Measurements from ENCODE around the gene MGA.
A peak's percentile ranks its signal among the peaks of the same experiment; 100 is the strongest.
"Not testable (repeated sequence)": the region's sequence is repeated elsewhere in the genome, so short reads cannot be mapped to it uniquely, and the experiment has no call there.

MGA gene

GRCh38 chr15:41727143-41727542 is 66.9 kb downstream of the MGA start:
- no peak for DNase-seq

- DNase-seq = not testable (repeated sequence)
Measured at GRCh38 chr15:41728061-41728460, 67.9 kb downstream of the MGA start.

GRCh38 chr15:41730543-41730942 is 70.3 kb downstream of the MGA start:
- no peak for DNase-seq

- DNase-seq = no peak
Measured at GRCh38 chr15:41732483-41732882, 72.3 kb downstream of the MGA start.

- DNase-seq = no peak
Measured at GRCh38 chr15:41734079-41734478, 73.9 kb downstream of the MGA start.

GRCh38 chr15:41735046-41735445 is 74.8 kb downstream of the MGA start:
- DNase-seq = no peak

- not testable (repeated sequence) for DNase-seq
Measured at GRCh38 chr15:41735492-41735891, 75.3 kb downstream of the MGA start.

GRCh38 chr15:41746802-41747201 is 86.6 kb downstream of the MGA start:
- DNase-seq = no peak

GRCh38 chr15:41756198-41756597 is 96.0 kb downstream of the MGA start:
- DNase-seq = no peak

- peak; percentile 1 for DNase-seq
Measured at GRCh38 chr15:41772720-41773331, 112.6 kb downstream of the MGA start.

GRCh38 chr15:41773332-41773728 is 113.1 kb downstream of the MGA start:
- no peak for DNase-seq

- no peak for DNase-seq
Measured at GRCh38 chr15:41773729-41774061, 113.5 kb downstream of the MGA start.

- DNase-seq = peak; percentile 77
Measured at GRCh38 chr15:41774062-41774881, 114.1 kb downstream of the MGA start, which contains the start of gene MAPKBP1. Gene MAPKBP1, plus strand, starts transcription at chr15:41774484. Its CDS starts 792 bp downstream, at chr15:41775276.

GRCh38 chr15:41774882-41775417 is 114.7 kb downstream of the MGA start:
- no peak for DNase-seq

GRCh38 chr15:41775651-41776050 is 115.4 kb downstream of the MGA start:
- DNase-seq = peak; percentile 16

- DNase-seq = peak; percentile 4
Measured at GRCh38 chr15:41777421-41777973, 117.3 kb downstream of the MGA start.

GRCh38 chr15:41778521-41778920 is 118.3 kb downstream of the MGA start:
- no peak for DNase-seq

- DNase-seq = no peak
Measured at GRCh38 chr15:41779662-41780157, 119.5 kb downstream of the MGA start.

GRCh38 chr15:41780266-41780665 is 120.1 kb downstream of the MGA start:
- DNase-seq = no peak

GRCh38 chr15:41780727-41781126 is 120.5 kb downstream of the MGA start:
- DNase-seq = no peak

GRCh38 chr15:41782371-41783282 is 122.4 kb downstream of the MGA start:
- DNase-seq = no peak

GRCh38 chr15:41783296-41783695 is 123.1 kb downstream of the MGA start:
- no peak for DNase-seq

GRCh38 chr15:41788262-41788661 is 128.1 kb downstream of the MGA start:
- DNase-seq = no peak
